ENCODE measurements around the gene GRK1.
"Not testable (repeated sequence)": the region's sequence is repeated elsewhere in the genome, so short reads cannot be mapped to it uniquely, and the experiment has no call there.

The GRK1 gene

GRCh38 chr13:113745500-113746142 is 78.6 kb downstream of the GRK1 start:
- DNase-seq = not testable (repeated sequence)

- DNase-seq = no peak
These were observed 79.1 kb downstream of the GRK1 start for GRCh38 chr13:113746143-113746525.

- no peak for DNase-seq
These were observed 79.7 kb downstream of the GRK1 start for GRCh38 chr13:113746671-113747070.

DNA sequence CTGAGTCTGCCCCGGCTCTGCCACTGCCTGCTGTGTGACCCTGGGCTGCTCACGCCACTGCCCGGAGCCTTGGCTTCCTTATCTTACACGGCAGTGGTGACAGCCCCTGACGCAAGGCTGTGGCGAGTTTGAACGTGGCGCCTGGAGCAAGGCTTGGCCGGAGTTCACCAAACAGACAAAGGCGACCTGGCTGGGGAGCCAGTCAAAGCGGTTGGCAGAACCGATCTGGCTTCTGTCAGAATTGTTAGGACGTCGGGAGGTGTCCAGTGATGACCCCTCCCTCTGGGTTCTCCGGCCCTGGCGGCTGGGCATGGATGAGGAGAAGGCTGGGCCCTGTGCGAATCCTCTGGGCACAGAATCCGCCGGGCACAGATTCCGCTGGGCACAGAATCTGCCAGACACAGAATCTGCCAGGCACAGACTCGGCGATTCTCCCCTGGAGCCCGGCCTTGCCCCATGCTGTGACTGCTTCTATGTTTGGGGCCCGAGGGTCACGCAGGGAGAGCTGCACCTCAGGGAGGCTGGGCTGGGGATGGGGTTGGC is 80.3 kb downstream of the GRK1 start:
- no peak for DNase-seq

DNA sequence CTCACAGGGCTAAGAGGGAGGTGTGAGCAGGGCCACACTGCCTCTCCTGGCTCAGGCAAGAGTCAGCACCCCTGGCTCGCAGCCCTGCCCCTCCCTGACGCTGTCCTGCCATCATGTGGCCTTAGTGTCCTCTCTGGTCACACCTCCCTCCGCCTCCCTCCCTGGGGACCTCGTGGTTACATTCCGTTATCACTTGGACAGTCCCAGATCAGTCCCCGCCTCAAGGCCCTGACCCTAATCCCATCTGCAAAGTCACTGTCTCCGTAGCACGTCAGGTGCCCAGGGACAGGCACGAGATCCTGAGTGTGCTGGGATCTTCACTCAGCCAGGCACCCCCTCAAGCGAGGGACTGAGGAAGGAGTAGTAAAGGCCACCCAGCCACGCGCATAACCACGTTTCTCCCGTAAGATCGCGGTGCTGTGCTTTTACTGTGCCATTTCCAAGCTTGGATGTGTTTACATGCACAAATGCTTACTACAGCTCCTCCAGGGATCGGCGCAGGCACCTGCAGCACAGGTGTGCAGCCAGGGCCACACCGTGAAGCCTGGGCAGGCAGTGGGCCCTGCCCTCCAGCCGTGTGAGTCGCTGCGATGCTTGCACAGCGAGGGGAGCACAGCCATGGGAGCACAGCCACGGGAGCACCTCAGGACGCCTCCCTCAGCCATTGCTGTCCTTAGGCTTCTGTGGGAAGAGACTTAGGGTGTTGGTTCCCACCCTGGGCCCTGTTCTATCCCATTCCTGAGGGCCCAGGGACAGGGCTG is 81.3 kb downstream of the GRK1 start:
- no peak for DNase-seq

GRCh38 chr13:113748862-113749451 is 81.9 kb downstream of the GRK1 start:
- DNase-seq = no peak

GRCh38 chr13:113749507-113749906 is 82.5 kb downstream of the GRK1 start:
- DNase-seq = no peak

DNA sequence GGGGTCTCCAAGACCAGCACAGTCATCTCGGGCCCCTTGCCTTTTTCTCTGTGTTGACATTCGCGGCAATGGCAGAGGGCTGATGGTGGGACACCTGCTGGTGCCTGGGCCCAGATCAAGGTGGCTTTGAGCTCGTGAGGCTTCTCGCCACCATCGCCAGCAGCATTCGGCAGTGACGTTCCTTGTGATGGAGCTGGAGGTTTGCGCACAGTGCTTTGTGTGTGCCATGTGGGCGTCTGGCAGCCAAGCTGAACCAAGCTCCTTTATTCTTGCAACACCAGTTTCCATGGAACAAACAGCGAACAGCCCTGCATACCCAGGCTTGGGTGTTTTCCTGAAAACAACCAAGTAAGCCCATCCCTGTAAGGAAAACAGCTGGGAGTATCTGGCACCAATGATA is 82.9 kb downstream of the GRK1 start:
- no peak for DNase-seq

GRCh38 chr13:113750554-113751399 is 83.8 kb downstream of the GRK1 start:
- DNase-seq = no peak

GRCh38 chr13:113751491-113751890 is 84.5 kb downstream of the GRK1 start:
- DNase-seq = no peak

GRCh38 chr13:113752211-113752986 is 85.4 kb downstream of the GRK1 start:
- DNase-seq = not testable (repeated sequence)

DNA sequence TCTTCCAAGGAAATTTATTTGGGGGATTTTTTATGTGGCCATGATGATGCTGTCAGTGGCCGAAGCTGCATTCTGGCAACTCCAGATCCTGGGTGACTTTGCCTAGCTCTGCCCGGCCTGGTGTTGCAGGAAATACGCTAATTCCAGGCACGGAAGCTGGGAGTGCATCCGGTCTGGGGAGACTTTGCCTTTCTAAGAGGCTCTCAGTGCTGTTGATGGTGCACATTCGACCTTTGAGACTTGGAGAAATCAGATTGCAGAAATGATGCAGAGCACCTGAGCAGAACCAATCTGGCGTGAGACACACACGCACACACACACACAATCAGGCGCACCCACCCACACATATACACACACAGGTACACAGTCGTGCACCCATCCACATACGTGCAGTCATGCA is 86.2 kb downstream of the GRK1 start:
- no peak for DNase-seq

- DNase-seq = no peak
These were observed 87.2 kb downstream of the GRK1 start for GRCh38 chr13:113754242-113754641.

DNA sequence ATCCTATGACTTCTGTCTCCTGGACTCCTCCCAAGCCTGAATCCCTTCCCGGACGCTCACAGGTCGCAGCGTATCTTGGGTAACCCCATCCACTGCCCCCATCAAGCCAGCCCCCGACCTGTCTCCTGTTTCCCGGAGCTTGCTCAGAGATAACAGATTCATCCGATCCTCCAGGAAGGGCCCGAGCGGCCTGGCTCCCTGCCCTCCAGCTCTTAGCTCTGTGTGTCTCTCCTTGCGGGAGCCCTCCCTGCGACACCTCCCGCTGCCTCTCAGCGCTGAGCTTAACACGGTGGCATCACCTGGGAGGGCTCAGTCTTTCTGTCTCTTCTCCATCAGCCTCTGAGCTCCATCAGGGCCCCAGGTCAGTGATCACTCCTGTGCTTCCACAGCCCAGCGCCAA is 87.7 kb downstream of the GRK1 start:
- DNase-seq = no peak

DNA sequence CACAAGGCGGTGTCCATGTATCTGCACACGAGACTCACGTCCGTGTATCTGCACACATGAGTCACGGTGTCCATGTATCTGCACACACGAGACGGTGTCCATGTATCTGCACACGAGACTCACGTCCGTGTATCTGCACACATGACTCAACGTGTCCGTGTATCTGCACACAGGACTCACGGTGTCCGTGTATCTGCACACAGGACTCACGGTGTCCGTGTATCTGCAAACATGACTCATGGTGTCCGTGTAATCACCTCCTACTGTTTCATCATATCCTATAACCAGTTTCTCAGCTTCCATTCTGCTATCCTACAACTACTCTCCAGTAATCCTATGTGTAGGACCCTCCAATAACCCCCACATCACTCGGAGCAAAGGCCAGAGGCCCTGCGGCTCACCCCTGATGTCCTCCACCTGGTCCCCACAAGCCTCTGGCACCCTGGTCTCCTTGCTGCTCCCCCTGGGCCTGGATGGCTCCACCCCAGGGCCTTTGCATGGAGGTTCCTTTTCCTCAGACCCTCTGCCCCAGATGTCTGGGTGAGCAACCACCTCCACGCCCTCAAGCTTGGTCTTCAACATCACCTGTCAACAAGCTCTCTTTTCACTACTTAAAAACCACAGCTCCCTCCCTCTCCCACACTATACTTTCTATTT is 89.5 kb downstream of the GRK1 start:
- no peak for DNase-seq

GRCh38 chr13:113758651-113759524 is 91.9 kb downstream of the GRK1 start, which contains the start of gene TMEM255B:
Gene TMEM255B (plus strand): TSS chr13:113759226. CDS start chr13:113759270, 44 bp downstream.
- peak; percentile 86 for DNase-seq

DNA sequence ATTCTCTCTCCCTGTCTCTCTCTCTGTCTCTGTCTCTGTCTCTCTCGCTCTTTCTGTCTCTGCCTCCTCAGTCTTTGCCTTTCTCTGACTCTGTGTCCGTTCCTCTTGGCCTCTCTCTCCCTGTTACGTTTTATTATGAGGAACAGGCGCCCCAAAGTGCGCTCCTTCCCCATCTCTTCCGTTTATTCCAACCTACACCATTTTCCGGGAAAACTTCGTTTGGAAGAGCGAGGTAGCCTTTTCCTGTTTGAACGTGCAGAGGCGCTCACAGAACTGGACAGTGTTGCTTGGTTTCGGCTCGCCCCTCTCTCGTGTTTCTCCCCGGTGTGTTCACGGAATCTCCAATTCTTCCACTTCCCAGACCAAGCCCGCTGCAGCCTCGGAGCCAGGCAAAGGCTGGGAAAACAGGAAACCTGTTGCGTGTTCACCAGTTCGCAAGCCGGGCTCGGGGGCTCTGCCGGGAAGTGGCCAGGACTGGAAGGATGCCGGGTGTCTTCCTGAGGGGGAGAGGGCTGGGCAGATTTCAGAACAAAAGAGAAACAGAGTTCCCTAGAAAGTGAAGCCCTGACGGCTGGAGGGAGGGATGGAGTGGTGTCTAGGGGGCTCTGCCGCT is 92.6 kb downstream of the GRK1 start:
- DNase-seq = no peak

GRCh38 chr13:113761136-113761535 is 94.1 kb downstream of the GRK1 start:
- DNase-seq = no peak

- no peak for DNase-seq
These were observed 95.1 kb downstream of the GRK1 start for GRCh38 chr13:113762075-113762474.

DNA sequence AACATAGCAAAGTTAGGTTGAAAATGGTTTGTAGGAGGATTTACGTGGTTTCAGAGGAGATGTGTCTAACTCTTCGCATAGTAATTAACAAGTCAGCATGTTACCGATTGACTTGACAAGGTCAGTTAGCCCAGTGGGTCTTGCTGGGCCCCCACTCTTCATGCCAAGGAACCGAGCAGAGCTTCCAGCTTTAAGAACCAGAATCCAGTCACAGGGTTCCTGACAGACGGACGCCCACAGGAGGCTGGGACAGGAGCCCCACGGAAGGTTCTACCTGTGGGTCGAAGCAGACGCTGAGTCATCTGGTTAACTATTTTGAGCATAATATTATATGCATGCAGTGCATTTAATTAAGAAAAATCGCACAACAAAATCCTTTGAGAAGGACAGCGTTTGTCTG is 95.5 kb downstream of the GRK1 start:
- DNase-seq = no peak

Data from CD4-positive, alpha-beta T cell treated with Interleukin-17A for 4 hours (primary cell).